ENCODE measurements around the gene PIK3R4. TPM values are rescaled to one million over a fixed set of nuclear protein-coding genes. Genes with fewer than 3 reads are reported as not detected.

The PIK3R4 gene
- total RNA-seq, 2 donors from 2014 or later: 22.1 to 26.2 TPM

- Mint-ChIP-seq H3K9me3 (no peaks in the 10 kb centered on the region), H3K4me1 (ENCODE audit: low read depth) (peaks cover 24% of the 10 kb centered on the region), H3K4me3 (no peak overlapping the region), H3K27ac (no peak overlapping the region), H3K27me3 (ENCODE audit: low read depth) (no peaks in the 10 kb centered on the region), H3K36me3 (ENCODE audit: insufficient read depth in 2 of 2) (peaks cover 0 to 13% of the 10 kb centered on the region in 2 donors)
- ATAC-seq (replicated peaks in 1 of 2) (no peak), DNase-seq (no peak)
These were observed 13.3 kb downstream of the PIK3R4 start for GRCh38 chr3:130733236-130733875.

- H3K36me3 Mint-ChIP-seq (ENCODE audit: insufficient read depth in 2 of 2): peaks cover 0 to 17% of the 10 kb centered on the region in 2 donors
- no peaks in the 10 kb centered on the region for H3K9me3 Mint-ChIP-seq
- DNase-seq (no peak), ATAC-seq (replicated peaks in 1 of 2) (no peak)
- H3K4me1 Mint-ChIP-seq (ENCODE audit: low read depth): peaks cover 15% of the 10 kb centered on the region
- H3K27ac Mint-ChIP-seq: no peak overlapping the region
- H3K27me3 Mint-ChIP-seq (ENCODE audit: low read depth): no peaks in the 10 kb centered on the region
- H3K4me3 Mint-ChIP-seq: no peak overlapping the region
These were observed 14.1 kb downstream of the PIK3R4 start for GRCh38 chr3:130732501-130732900.

GRCh38 chr3:130731817-130732216 lies 14.8 kb downstream of the PIK3R4 start:
- no peak overlapping the region for H3K27ac Mint-ChIP-seq
- H3K36me3 Mint-ChIP-seq (ENCODE audit: insufficient read depth in 2 of 2): peaks cover 0 to 17% of the 10 kb centered on the region in 2 donors
- no peaks in the 10 kb centered on the region for H3K9me3 Mint-ChIP-seq
- ATAC-seq (replicated peaks in 1 of 2): no peak
- no peaks in the 10 kb centered on the region for H3K27me3 Mint-ChIP-seq (ENCODE audit: low read depth)
- H3K4me3 Mint-ChIP-seq: no peak overlapping the region
- no peak for DNase-seq
- peaks cover 8% of the 10 kb centered on the region for H3K4me1 Mint-ChIP-seq (ENCODE audit: low read depth)

GRCh38 chr3:130729154-130729553 lies 17.5 kb downstream of the PIK3R4 start:
- Mint-ChIP-seq H3K4me1 (ENCODE audit: low read depth) (no peaks in the 10 kb centered on the region), H3K27me3 (ENCODE audit: low read depth) (no peaks in the 10 kb centered on the region), H3K27ac (peak overlapping the region; percentile 60), H3K9me3 (no peaks in the 10 kb centered on the region), H3K36me3 (ENCODE audit: insufficient read depth in 2 of 2) (peaks cover 0 to 9% of the 10 kb centered on the region in 2 donors), H3K4me3 (no peak overlapping the region)
- ATAC-seq (replicated peaks in 1 of 2) (no peak), DNase-seq (no peak)

- no peaks in the 10 kb centered on the region for H3K9me3 Mint-ChIP-seq
- no peak for DNase-seq
- ATAC-seq (replicated peaks in 1 of 2): no peak
- no peak overlapping the region for H3K4me3 Mint-ChIP-seq
- peaks cover 0 to 11% of the 10 kb centered on the region in 2 donors for H3K36me3 Mint-ChIP-seq (ENCODE audit: insufficient read depth in 2 of 2)
- no peak overlapping the region for H3K27ac Mint-ChIP-seq
- H3K27me3 Mint-ChIP-seq (ENCODE audit: low read depth): no peaks in the 10 kb centered on the region
- no peaks in the 10 kb centered on the region for H3K4me1 Mint-ChIP-seq (ENCODE audit: low read depth)
These were observed 18.6 kb downstream of the PIK3R4 start for GRCh38 chr3:130728037-130728436.

GRCh38 chr3:130725746-130726145 lies 20.9 kb downstream of the PIK3R4 start:
- no peak for DNase-seq
- Mint-ChIP-seq H3K4me1 (ENCODE audit: low read depth) (no peaks in the 10 kb centered on the region), H3K27ac (no peak overlapping the region), H3K4me3 (no peak overlapping the region), H3K27me3 (ENCODE audit: low read depth) (no peaks in the 10 kb centered on the region), H3K36me3 (ENCODE audit: insufficient read depth in 2 of 2) (peaks cover 0 to 12% of the 10 kb centered on the region in 2 donors), H3K9me3 (no peaks in the 10 kb centered on the region)
- no peak for ATAC-seq (replicated peaks in 1 of 2)

- Mint-ChIP-seq H3K27me3 (ENCODE audit: low read depth) (no peaks in the 10 kb centered on the region), H3K4me3 (no peak overlapping the region), H3K4me1 (ENCODE audit: low read depth) (no peaks in the 10 kb centered on the region), H3K36me3 (ENCODE audit: insufficient read depth in 2 of 2) (peaks cover 10 to 22% of the 10 kb centered on the region in 2 donors), H3K9me3 (no peaks in the 10 kb centered on the region), H3K27ac (no peak overlapping the region)
- no peak for ATAC-seq (replicated peaks in 1 of 2)
- no peak for DNase-seq
These were observed 31.0 kb downstream of the PIK3R4 start for GRCh38 chr3:130715616-130716015.

GRCh38 chr3:130712718-130713423 lies 33.8 kb downstream of the PIK3R4 start:
- Mint-ChIP-seq H3K36me3 (ENCODE audit: insufficient read depth in 2 of 2) (peaks cover 10 to 26% of the 10 kb centered on the region in 2 donors), H3K27me3 (ENCODE audit: low read depth) (no peaks in the 10 kb centered on the region), H3K4me1 (ENCODE audit: low read depth) (no peaks in the 10 kb centered on the region), H3K9me3 (no peaks in the 10 kb centered on the region), H3K4me3 (no peak overlapping the region), H3K27ac (no peak overlapping the region)
- DNase-seq (no peak), ATAC-seq (replicated peaks in 1 of 2) (no peak)

GRCh38 chr3:130711565-130712324 lies 34.9 kb downstream of the PIK3R4 start:
- no peak overlapping the region for H3K4me3 Mint-ChIP-seq
- H3K4me1 Mint-ChIP-seq (ENCODE audit: low read depth): no peaks in the 10 kb centered on the region
- no peaks in the 10 kb centered on the region for H3K9me3 Mint-ChIP-seq
- H3K36me3 Mint-ChIP-seq (ENCODE audit: insufficient read depth in 2 of 2): peaks cover 10 to 21% of the 10 kb centered on the region in 2 donors
- no peak overlapping the region for H3K27ac Mint-ChIP-seq
- H3K27me3 Mint-ChIP-seq (ENCODE audit: low read depth): no peaks in the 10 kb centered on the region
- ATAC-seq (replicated peaks in 1 of 2): no peak
- no peak for DNase-seq

- H3K36me3 Mint-ChIP-seq (ENCODE audit: insufficient read depth in 2 of 2): peaks cover 6 to 9% of the 10 kb centered on the region in 2 donors
These were observed 37.0 kb downstream of the PIK3R4 start for GRCh38 chr3:130709671-130710070.

GRCh38 chr3:130707902-130708601 lies 38.6 kb downstream of the PIK3R4 start:
- no peak overlapping the region for H3K27ac Mint-ChIP-seq
- no peaks in the 10 kb centered on the region for H3K4me1 Mint-ChIP-seq (ENCODE audit: low read depth)
- H3K27me3 Mint-ChIP-seq (ENCODE audit: low read depth): no peaks in the 10 kb centered on the region
- no peak overlapping the region for H3K4me3 Mint-ChIP-seq
- H3K9me3 Mint-ChIP-seq: no peaks in the 10 kb centered on the region
- DNase-seq (no peak), ATAC-seq (replicated peaks in 1 of 2) (no peak)
- H3K36me3 Mint-ChIP-seq (ENCODE audit: insufficient read depth in 2 of 2): peaks cover 5 to 8% of the 10 kb centered on the region in 2 donors

More at GRCh38 chr3:130709671-130710070, 37.0 kb downstream of the PIK3R4 start:
- no peak for DNase-seq
- no peaks in the 10 kb centered on the region for H3K4me1 Mint-ChIP-seq (ENCODE audit: low read depth)
- H3K9me3 Mint-ChIP-seq: no peaks in the 10 kb centered on the region
- no peak overlapping the region for H3K4me3 Mint-ChIP-seq
- ATAC-seq (replicated peaks in 1 of 2): no peak
- no peaks in the 10 kb centered on the region for H3K27me3 Mint-ChIP-seq (ENCODE audit: low read depth)
- peak overlapping the region; percentile 15 for H3K27ac Mint-ChIP-seq

- Mint-ChIP-seq H3K36me3 (ENCODE audit: insufficient read depth in 2 of 2) (peaks cover 9 to 15% of the 10 kb centered on the region in 2 donors), H3K27ac (no peak overlapping the region), H3K4me3 (no peak overlapping the region), H3K4me1 (ENCODE audit: low read depth) (no peaks in the 10 kb centered on the region), H3K9me3 (no peaks in the 10 kb centered on the region), H3K27me3 (ENCODE audit: low read depth) (no peaks in the 10 kb centered on the region)
- DNase-seq (no peak), ATAC-seq (replicated peaks in 1 of 2) (no peak)
These were observed 41.1 kb downstream of the PIK3R4 start for GRCh38 chr3:130705501-130705900.

- Mint-ChIP-seq H3K27me3 (ENCODE audit: low read depth) (no peaks in the 10 kb centered on the region), H3K36me3 (ENCODE audit: insufficient read depth in 2 of 2) (peaks cover 12 to 18% of the 10 kb centered on the region in 2 donors), H3K4me3 (no peak overlapping the region), H3K9me3 (no peaks in the 10 kb centered on the region), H3K4me1 (ENCODE audit: low read depth) (no peaks in the 10 kb centered on the region), H3K27ac (no peak overlapping the region)
- DNase-seq (no peak), ATAC-seq (replicated peaks in 1 of 2) (no peak)
These were observed 43.6 kb downstream of the PIK3R4 start for GRCh38 chr3:130702985-130703384.
